GM19397 (cell line): ENCODE data around the gene TTC23.
"Not testable (repeated sequence)": the region's sequence is repeated elsewhere in the genome, so short reads cannot be mapped to it uniquely, and the experiment has no call there.

Source experiments
- ATAC-seq: cut with Tn5 transposase; IDR thresholded peaks from one replicate; pipeline ENCODE4 v1.9.1; 2021; ENCODE audit warnings: mild to moderate bottlenecking, moderate library complexity; ENCODE audit not compliant: unreplicated experiment

The TTC23 gene

DNA sequence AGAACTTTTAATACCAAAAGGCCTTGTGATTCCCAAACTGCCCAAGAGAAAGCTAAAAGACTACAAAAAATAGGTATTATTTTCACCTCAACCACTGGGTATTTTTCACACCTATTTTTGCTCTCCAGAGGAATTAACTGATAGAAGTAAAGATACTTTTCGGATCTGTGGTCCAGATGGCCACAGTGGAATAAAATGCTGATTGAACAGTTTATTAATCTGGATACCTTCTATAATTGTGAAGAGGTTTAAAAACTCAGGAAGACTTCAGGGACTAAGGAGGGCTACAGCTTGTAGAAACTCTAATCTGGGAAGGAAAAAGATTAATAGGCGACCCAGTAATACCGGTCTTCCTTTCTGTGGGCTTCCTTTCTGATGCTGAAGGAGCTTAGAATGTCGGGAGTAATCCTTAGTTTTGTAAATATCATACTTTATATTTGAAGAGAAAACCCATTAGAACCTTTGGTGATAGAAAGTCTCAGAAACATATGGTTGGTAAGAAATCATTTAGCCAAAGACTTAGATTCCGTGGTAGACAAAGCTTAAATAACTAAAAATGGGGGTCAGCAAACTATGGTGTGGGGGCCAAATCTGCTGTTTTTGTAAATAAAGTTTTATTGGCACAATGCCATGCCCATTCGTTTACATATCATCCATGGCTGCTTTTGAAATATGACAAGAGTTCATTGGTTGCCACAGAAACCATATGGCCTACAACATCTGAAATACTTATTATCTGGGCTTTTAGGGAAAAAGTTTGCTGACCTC lies 47.8 kb downstream of the TTC23 start:
- ATAC-seq = no peak

DNA sequence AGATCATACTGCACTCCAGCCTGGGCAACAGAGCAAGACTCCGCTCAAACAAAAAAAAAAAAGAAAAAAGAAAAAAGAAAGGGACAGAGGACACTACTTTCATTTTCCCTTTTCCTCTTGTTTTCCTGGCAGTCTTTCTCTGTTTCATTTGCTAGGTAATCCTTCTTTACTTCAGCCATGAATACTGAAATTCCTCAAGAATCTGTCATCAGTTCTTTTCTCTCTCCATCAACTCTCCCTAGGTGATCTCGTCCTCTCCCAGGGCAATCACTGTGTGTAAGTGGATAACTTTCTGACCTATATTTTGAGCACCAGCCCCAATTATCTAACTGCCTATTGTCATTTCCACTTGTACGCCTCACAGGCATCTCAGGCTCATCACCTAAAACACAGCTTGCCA lies 51.5 kb downstream of the TTC23 start:
- ATAC-seq = no peak

DNA sequence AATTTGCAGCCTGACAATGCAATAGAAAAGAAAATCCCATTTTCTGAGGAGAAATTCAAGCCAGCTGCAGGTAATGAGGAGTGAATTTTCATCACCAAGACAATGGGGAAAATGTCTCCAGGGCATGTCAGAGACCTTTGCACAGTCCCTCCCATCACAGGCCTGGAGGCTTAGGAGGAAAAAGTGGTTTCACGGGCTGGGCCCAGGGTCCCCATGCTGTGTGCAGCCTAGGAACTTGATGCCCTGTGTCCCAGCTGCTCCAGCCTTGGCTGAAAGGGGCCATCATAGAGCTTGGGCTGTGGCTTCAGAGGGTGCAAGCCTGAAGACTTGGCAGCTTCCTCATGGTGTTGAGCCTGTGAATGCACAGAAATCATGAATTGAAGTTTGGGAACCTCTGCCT lies 57.2 kb downstream of the TTC23 start:
- not testable (repeated sequence) for ATAC-seq

DNA sequence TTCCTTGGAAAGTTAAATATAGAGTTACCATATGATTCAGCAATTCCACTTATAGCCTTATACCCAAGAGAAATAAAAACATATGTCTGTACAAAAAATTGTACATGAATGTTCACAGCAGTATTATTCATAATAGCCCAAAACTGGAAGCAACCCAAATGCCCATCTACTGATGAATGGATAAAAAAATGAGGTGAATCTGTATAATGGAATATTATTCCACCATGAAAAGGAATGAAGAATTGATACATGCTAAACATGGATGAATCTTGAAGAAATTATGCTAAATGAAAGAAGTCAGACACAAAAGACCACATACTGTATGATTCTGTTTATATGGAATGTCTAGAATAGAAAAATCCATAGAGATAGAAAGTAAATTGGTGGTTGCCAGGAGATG lies 61.4 kb downstream of the TTC23 start:
- no peak for ATAC-seq

DNA sequence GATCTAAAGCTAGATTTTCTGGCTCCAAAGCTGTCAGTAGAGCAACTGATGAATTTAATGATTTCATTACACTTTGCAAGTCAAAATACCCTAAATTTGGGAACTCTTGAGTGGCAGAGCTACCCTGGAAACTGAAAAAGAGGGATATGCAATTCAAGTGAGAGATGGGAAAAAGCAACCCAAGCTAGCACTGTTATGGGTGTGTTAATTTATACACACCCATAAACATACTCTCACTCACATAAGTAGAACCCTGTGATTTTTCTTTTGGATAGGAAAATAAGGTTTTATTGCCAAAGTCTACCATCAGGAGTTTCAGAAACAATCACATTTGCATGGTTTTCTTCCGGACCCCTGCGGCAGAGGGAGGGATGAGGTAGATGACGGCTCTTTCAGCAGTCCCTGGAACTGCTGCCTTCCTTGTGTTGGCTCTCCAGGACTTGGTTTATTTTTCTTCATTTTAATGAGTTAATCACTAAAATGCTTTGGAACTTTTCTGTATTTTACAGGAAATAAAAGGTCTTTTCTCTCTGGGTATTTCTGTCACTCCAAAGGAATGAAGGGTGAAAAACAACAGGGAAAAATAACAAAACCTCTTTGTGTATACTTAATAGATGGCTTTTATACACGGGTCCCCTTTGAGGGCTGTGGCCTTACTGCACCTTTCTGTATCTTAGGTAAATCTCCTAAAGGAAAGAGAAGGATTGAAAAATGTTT lies 63.8 kb downstream of the TTC23 start:
- no peak for ATAC-seq

DNA sequence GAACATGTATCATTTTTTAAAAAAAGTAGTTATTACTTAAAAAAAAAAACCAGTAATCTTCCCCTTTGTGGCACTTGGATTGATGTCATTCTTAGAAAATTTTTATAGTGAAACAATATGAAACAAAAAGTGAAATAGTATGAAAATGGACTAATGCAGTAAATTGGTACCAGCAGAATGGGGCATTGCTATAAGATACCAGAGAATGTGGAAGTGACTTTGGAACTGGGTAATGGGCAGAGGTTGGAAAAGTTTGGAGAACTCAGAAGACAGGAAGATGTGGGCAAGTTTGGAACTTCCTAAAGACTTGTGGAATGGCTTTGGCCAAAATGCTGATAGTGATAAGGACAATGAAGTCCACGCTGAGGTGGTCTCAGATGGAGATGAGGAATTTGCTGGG lies 66.6 kb downstream of the TTC23 start:
- no peak for ATAC-seq

DNA sequence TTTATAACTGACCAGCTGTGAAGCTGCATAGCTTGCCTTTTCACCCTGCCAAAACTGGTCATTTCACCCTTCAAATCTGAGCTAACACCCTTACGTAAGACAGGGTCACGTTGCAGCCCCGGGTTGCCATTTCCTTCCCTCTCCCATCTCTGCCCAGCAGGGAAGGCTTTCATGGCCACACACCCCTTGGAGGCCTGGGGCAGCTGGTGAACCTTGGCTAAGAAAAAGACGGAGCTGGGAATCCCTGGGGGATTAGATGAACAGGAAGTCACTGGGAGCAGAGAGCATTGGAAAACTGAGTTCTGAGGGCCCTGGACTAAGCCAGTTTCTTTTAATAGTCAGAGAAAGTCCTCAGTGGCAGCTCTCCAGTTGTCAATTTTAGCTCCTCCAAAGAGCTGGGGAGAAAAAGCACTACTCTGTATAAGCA lies 67.8 kb downstream of the TTC23 start:
- ATAC-seq = no peak

DNA sequence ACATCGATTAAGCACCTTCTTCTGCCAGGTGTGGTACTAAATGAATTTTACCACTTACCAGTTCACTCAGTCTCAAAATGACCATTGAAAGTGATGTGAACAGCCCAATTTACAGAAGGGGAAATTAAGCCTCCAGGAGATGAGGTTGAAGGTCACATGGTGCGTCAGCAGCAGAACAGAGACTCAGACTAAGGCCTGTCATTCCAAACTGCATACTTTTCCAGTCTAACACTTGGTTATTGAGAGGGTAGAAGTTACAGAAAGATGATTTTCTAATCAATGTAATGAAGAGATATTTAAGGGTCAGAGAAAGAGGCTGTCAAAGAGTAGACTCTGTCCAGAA lies 68.4 kb downstream of the TTC23 start:
- ATAC-seq = no peak

DNA sequence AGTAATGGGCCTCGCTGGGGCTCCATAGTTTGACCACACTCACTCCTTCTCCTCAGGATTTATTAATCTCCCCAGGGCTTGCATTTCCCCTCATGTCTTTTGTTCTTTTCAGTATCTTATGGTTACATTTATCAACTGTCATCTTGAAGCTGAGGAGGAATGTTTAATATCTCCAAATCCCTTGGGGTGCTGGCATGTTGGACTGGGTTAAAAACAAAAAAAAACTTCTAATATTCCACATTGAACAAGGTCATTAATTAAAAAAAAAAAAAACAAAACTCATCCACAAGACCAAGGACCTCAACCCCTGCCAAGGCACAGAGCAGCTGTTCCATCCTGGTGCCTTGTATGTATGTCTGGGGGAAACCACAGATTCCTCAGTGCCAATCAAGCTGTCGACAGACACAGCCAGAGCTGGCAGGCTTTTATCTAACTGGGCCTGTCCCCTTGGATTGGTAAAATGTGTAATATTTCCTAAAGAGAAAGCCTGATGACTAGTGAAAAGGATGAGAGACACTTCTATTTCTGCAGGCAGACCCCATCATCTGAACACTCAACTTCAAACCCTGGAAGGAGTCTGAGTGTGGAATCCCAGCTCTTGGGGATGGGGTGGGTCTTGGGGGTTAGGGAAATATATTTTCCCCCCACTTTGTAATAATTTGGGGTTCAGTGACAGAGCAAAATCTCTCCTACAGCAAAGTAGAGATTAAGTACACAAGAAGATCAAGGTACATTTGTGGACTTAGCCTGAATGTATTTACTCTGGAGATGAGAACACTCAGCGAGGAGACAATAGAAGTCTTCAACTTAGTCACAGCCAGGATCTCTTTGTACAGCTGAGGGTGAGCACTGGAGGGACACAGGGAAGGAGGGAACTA lies 69.1 kb downstream of the TTC23 start:
- no peak for ATAC-seq

DNA sequence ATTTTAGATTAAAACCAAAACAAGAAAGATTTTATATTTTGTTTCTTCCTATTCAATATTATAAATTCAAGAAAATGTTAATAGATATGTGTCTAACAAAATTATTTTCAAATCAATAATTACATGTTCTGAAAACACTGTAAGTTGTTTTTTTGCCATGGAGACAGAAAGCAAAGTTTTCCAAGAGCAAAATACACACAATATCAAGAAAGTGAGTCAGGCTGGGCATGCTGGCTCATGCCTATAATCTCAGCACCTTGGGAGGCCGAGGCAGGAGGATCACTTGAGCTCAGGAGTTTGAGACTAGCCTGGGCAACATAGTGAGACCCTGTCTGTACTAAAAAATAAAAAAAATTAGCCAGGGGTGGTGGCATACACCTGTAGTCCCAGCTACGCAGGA lies 71.7 kb downstream of the TTC23 start:
- no peak for ATAC-seq

DNA sequence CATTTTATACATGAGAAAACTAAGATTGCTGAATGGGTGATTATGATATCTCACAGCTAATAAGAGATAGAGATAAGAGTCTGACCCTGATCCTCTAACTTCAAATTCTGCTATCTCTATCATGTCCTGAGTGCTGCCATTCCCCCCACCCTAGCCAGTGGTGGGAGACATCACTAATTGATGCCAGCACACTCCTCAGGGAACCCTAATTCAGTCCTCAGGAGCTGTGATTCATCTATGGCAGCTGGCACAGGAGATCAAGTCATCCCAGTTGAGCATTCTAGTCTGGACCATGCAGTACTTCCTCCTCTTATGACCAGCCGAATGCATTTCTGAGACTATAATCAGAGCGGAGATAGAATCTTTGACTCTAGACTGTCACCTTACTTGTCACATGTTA lies 72.6 kb downstream of the TTC23 start:
- no peak for ATAC-seq

DNA sequence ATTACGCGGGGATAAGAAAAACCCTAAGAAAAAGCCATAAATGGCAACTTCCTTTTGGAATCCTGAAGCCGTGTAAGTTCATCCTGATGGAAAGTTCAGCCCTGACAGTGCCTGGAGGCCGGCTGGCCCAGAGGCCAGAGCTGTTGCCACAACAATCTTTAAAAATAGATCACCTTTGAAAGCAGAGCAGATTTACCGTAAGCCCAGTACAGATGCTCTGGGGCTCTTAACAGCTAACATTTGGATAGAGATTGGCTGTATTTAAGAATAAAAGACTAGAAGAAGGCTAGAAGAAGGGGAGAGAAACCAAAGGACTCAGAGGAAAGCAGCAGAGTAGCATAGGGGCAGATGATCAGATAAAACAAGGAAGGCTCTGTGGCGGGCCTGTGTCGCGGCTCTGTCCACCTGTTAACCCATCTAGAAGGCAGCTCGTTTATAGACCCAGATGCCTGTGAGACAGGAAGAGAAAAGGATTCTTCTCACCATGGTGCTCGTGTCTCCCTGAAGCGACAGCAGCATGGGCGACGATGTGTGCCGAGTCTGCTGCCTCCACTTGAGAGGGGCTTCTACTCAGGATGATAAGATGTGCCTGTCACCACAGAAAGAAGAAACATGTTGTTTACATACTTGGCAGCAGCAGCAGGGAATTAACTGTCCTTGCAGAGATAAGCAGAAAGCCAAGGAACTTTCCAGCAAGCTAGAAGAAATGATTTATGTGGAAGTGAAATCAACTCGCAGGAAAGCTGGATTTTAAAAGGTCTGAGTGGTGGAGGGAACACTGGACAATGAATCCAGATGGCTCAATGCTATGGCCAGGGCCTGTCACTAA lies 74.6 kb downstream of the TTC23 start:
- ATAC-seq = no peak

DNA sequence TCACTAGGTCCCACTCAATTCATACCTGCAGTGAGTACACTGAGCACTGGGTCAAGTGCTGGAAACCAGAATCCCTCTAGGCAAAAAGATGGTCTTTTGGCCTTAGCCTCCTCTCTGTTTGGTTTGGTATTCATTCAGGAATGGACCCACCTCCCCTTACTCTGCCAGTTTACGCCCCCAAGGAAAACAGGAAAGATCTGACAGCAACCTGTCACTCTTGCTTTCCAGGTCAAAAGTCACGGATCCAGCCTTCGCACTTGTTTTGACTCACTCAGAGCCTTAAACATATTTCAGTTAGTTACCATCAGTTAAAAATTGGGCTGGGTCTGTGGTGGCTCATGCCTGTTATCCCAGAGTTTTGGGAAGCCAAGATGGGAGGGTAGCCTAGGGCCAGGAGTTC lies 76.4 kb downstream of the TTC23 start:
- no peak for ATAC-seq

DNA sequence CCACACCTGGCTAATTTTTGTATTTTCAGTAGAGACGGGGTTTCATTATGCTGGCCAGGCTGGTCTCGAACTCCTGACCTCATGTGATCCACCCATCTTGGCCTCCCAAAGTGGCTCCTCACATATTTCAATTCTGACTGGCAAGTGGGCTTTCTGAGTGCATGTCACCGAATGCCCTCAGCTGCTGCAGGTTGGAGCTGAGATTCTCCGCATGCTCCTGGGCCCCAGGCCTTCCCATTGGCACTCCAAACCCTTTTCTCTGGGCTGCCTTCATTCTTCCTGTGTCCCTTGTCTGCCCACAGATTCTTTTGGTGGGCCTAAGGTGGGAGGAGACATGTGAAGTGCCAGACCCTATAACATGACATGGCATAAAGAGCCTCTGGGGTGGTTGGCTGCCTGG lies 77.2 kb downstream of the TTC23 start:
- ATAC-seq = no peak

DNA sequence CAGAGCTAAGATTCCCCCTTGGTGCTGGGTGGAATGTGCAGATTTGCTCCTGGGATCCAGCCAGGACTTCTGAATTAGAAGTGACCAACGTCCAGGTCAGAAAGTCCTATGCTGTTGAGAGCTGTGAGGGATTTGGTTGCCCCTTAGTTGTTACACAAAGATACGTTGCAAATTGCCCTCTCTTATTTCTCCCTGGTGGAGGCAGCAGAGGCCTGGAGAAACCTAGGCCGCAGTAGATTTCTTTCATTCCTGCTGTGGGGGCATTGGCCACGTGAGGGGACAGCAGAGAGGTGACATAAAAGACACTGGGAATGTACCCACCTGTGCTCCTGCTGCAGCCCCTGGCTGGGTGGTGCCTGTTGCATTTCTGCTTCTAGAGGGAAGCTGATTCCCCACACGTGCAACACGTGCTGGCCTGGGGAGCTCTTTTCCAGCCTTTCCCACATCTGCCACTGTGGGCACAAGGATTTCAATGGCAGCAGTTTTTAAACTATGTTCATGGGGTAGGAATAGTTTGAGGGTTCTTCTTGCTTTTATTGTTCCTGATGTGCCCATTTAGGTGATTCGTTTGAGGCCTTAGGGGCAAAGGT lies 78.8 kb downstream of the TTC23 start:
- no peak for ATAC-seq

DNA sequence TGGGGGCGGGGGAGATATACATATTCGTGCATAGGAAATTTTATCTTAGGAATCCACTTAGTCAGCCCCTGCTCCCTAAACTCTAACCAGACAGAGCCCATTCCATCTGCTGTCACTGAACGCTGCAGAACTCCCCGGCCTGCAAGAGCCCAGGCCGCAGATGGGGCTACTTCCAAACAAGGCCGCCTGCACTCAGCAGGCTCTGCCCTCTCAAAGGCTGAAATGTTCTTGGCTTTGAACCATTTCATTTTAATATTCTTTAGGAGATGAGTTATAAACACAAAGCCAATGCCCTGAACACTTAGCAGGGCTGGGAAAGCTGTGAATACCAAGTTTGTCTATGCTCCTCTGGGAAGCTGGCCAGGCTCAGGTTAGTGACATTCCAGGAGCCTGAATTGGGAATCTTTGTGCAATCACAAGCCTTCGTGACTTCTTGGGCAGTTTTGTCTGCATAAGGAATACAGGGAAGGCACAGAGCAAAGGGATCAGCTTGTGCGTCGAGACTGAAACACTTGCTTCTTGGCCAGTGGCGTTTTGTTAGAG lies 79.5 kb downstream of the TTC23 start:
- no peak for ATAC-seq

DNA sequence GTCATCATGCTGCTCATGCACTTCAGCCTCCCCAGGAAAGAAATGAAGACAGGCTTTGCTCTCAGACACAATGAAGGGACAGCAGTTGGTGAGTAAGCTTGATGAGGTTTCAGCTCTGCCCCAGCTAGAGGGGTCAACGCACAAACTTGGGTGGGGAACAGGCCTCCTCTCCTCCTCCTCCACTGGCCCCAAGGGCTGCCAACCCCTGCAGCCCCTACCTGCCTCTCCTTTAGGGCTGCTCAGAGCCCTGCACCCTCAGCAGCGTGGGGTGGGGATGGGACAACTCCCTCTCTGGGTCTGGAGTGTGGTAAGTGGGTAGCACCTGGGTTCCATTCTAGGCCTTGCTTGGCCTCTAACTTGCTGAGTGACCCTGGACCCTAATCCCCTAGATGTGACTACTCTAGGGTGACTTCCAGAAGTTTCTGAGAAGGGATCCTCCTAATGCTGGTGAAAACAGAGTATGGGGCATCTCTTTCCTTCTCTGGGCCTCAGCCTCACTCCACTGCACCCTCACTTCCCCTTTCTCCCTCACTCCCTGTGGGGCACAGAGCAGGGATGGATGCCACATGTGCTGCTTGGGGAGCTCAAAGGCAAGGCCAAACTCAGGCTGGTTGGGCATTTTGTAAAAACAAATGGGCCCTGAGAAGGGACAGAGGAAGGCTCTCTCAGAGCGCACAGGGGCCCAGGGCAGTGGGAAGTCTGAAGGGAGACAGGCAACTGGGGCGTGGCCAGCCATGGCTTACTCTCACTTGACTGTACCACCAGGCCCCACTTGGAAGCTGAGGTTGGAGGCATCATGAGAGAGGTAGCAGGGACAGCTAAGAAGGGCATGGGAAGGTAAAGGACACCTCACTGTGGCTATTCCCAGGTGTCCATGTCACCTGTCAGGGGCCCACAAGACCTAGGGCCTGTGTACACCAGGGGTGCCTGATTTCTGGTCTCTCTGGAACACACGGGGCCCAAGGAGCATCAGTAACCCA lies 80.5 kb downstream of the TTC23 start:
- no peak for ATAC-seq

DNA sequence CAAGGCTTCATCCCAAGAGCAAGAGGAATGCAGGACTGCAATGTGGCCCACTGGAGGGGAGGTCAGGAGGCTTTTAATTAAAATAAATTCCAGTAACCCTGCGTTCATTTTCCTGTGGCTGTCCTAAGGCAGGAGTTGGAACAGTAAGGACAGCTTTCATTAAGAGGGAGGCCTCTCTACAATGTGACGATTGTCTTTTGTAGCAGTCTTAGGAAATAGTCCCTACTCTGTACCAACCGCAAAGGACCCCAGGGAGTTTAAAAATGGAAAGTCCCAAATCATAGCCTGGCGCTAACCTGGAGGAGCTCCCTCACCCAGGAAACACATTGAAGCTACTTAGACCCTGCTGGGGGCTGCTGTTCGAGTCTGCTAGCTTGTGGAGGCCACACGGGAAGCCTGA lies 81.7 kb downstream of the TTC23 start:
- peak; percentile 41 for ATAC-seq

DNA sequence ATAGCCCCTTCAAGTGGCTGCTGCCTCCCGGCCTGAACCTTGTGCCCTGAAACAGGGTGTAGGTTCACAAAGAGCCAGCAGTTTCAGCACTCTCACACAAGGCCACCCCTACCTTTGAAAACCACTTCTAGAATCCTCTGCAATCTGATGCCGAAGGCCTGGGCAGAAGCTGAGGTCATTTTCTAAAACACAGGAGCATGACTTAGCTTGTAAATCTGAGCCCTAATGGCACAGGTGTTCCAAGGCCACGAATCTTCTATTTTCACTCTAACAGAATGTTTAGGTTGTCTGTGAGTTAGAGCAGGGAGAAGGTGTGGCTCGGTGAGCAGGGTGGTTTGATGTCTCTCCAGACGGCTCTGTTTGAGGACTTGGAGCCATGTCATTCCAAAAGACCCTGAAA lies 82.2 kb downstream of the TTC23 start:
- ATAC-seq = no peak
